Measurements from ENCODE around the gene QRFPR. TPM values are rescaled to one million over a fixed set of nuclear protein-coding genes. Genes with fewer than 3 reads are reported as not detected.
"Not testable (repeated sequence)": the region's sequence is repeated elsewhere in the genome, so short reads cannot be mapped to it uniquely, and the experiment has no call there.

QRFPR gene
- polyA plus RNA-seq, 1 donor (not counting 4 experiments of a cell fraction or from before 2014, with no cell fraction given) = 0.38 TPM

- Histone ChIP-seq H3K9me1 (ENCODE audit: control insufficient read depth, extremely low read depth, insufficient read depth, low read length) (no peaks in the 10 kb centered on the region), H3K79me2 (ENCODE audit: control insufficient read depth, insufficient read depth, low read length) (no peaks in the 10 kb centered on the region), H4K20me1 (ENCODE audit: control insufficient read depth, extremely low read depth, insufficient read depth, low read length) (no peaks in the 10 kb centered on the region), H3K27ac (ENCODE audit: control insufficient read depth, insufficient read depth, low read length) (no peak overlapping the region), H3K9ac (ENCODE audit: control insufficient read depth, extremely low read depth, insufficient read depth, low read length) (no peak overlapping the region), H3K9me3 (ENCODE audit: control insufficient read depth, low read depth, low read length) (no peaks in the 10 kb centered on the region), H3K27me3 (ENCODE audit: control insufficient read depth, extremely low read depth, insufficient read depth, low read length) (no peaks in the 10 kb centered on the region), H3K4me1 (ENCODE audit: control insufficient read depth, extremely low read depth, insufficient read depth, low read length) (no peaks in the 10 kb centered on the region), H2AFZ (ENCODE audit: control insufficient read depth, low read length) (no peak overlapping the region), H3K36me3 (ENCODE audit: control insufficient read depth in 2 of 2, extremely low read depth in 1 of 2, insufficient read depth in 2 of 2, low read length in 2 of 2) (no peaks in the 10 kb centered on the region), H3K4me3 (ENCODE audit: control insufficient read depth in 2 of 3, extremely low read depth in 1 of 3, insufficient read depth in 2 of 3, low read depth in 1 of 3, low read length in 3 of 3) (no peak overlapping the region), H3K4me2 (ENCODE audit: control insufficient read depth, extremely low read depth, insufficient read depth, low read depth, low read length) (no peak overlapping the region)
- DNase-seq (ENCODE audit: low read depth, low spot score) (no peak), FAIRE-seq (no peak)
- TF ChIP-seq EZH2 (IDR thresholded peaks at IDR 0.05; ENCODE audit: low read length) = no peak
- peak in 2 of 3 experiments; percentile 32 to 37 for TF ChIP-seq CTCF (optimal IDR thresholded peaks at IDR 0.05 in 1 of 3, IDR thresholded peaks at IDR 0.05 in 1 of 3, conservative IDR thresholded peaks at IDR 0.05 in 1 of 3; ENCODE audit: extremely low read depth in 1 of 3, insufficient read depth in 2 of 3, low read length in 3 of 3)
- dilution Hi-C loops (cut with MboI; ENCODE audit: extremely low pct_ligation_motif_present, low sequenced_read_pairs) = no loop called here
These were observed 40.8 kb upstream of the QRFPR start for GRCh38 chr4:121421594-121421993.

- Histone ChIP-seq H3K27me3 (ENCODE audit: control insufficient read depth, extremely low read depth, insufficient read depth, low read length) (no peaks in the 10 kb centered on the region), H4K20me1 (ENCODE audit: control insufficient read depth, extremely low read depth, insufficient read depth, low read length) (no peaks in the 10 kb centered on the region), H3K4me3 (ENCODE audit: control insufficient read depth in 2 of 3, extremely low read depth in 1 of 3, insufficient read depth in 2 of 3, low read depth in 1 of 3, low read length in 3 of 3) (no peak overlapping the region), H3K36me3 (ENCODE audit: control insufficient read depth in 2 of 2, extremely low read depth in 1 of 2, insufficient read depth in 2 of 2, low read length in 2 of 2) (no peaks in the 10 kb centered on the region), H3K79me2 (ENCODE audit: control insufficient read depth, insufficient read depth, low read length) (no peaks in the 10 kb centered on the region), H3K4me2 (ENCODE audit: control insufficient read depth, extremely low read depth, insufficient read depth, low read depth, low read length) (no peak overlapping the region), H3K4me1 (ENCODE audit: control insufficient read depth, extremely low read depth, insufficient read depth, low read length) (no peaks in the 10 kb centered on the region), H3K9ac (ENCODE audit: control insufficient read depth, extremely low read depth, insufficient read depth, low read length) (no peak overlapping the region), H3K27ac (ENCODE audit: control insufficient read depth, insufficient read depth, low read length) (no peak overlapping the region), H2AFZ (ENCODE audit: control insufficient read depth, low read length) (no peak overlapping the region), H3K9me3 (ENCODE audit: control insufficient read depth, low read depth, low read length) (no peaks in the 10 kb centered on the region), H3K9me1 (ENCODE audit: control insufficient read depth, extremely low read depth, insufficient read depth, low read length) (no peaks in the 10 kb centered on the region)
- no peak for DNase-seq (ENCODE audit: low read depth, low spot score)
- no peak for FAIRE-seq
- TF ChIP-seq EZH2 (IDR thresholded peaks at IDR 0.05; ENCODE audit: low read length) (no peak), CTCF (optimal IDR thresholded peaks at IDR 0.05 in 1 of 3, IDR thresholded peaks at IDR 0.05 in 1 of 3, conservative IDR thresholded peaks at IDR 0.05 in 1 of 3; ENCODE audit: extremely low read depth in 1 of 3, insufficient read depth in 2 of 3, low read length in 3 of 3) (no peak)
- dilution Hi-C loops (cut with MboI; ENCODE audit: extremely low pct_ligation_motif_present, low sequenced_read_pairs) = no loop called here
These were observed 30.4 kb upstream of the QRFPR start for GRCh38 chr4:121411151-121411744.

- H3K9me3 ChIP-seq (ENCODE audit: control insufficient read depth, low read depth, low read length); H3K9ac ChIP-seq (ENCODE audit: control insufficient read depth, extremely low read depth, insufficient read depth, low read length); DNase-seq (ENCODE audit: low read depth, low spot score); H3K4me3 ChIP-seq (ENCODE audit: control insufficient read depth in 2 of 3, extremely low read depth in 1 of 3, insufficient read depth in 2 of 3, low read depth in 1 of 3, low read length in 3 of 3); H4K20me1 ChIP-seq (ENCODE audit: control insufficient read depth, extremely low read depth, insufficient read depth, low read length); FAIRE-seq; dilution Hi-C loops (cut with MboI; ENCODE audit: extremely low pct_ligation_motif_present, low sequenced_read_pairs); H3K4me2 ChIP-seq (ENCODE audit: control insufficient read depth, extremely low read depth, insufficient read depth, low read depth, low read length); H2AFZ ChIP-seq (ENCODE audit: control insufficient read depth, low read length); H3K36me3 ChIP-seq (ENCODE audit: control insufficient read depth in 2 of 2, extremely low read depth in 1 of 2, insufficient read depth in 2 of 2, low read length in 2 of 2); H3K4me1 ChIP-seq (ENCODE audit: control insufficient read depth, extremely low read depth, insufficient read depth, low read length); H3K27me3 ChIP-seq (ENCODE audit: control insufficient read depth, extremely low read depth, insufficient read depth, low read length); H3K27ac ChIP-seq (ENCODE audit: control insufficient read depth, insufficient read depth, low read length); H3K79me2 ChIP-seq (ENCODE audit: control insufficient read depth, insufficient read depth, low read length); H3K9me1 ChIP-seq (ENCODE audit: control insufficient read depth, extremely low read depth, insufficient read depth, low read length): not testable (repeated sequence)
These were observed 27.7 kb upstream of the QRFPR start for GRCh38 chr4:121408567-121408966.
